Endodermal cell (in vitro differentiated cells): Measurements from ENCODE around the gene SENP8. TPM values are rescaled to one million over a fixed set of nuclear protein-coding genes. Genes with fewer than 3 reads are reported as not detected.

Source experiments
- DNase-seq: peaks from one replicate; pipeline ENCODE4 v3.0.0-alpha.2; 2017
- H3K27ac ChIP-seq: 2 replicates; pipeline ENCODE4 v1.5.1; 2013; ENCODE audit warnings: mild to moderate bottlenecking, low read depth, low read length, moderate library complexity
- H3K27me3 ChIP-seq: 2 replicates; pipeline ENCODE4 v1.6.1; 2013; ENCODE audit warnings: mild to moderate bottlenecking, low read length, moderate library complexity; ENCODE audit not compliant: insufficient read depth, control insufficient read depth, poor library complexity, severe bottlenecking
- H3K36me3 ChIP-seq: 2 replicates; pipeline ENCODE4 v1.7.0; 2013; ENCODE audit warnings: mild to moderate bottlenecking, low read length, moderate library complexity; ENCODE audit not compliant: control insufficient read depth, insufficient read depth
- H3K4me1 ChIP-seq: one replicate; pipeline ENCODE4 v1.7.0; 2013; ENCODE audit warnings: low read length; ENCODE audit not compliant: control insufficient read depth, insufficient read depth
- H3K4me3 ChIP-seq: 2 replicates; pipeline ENCODE4 v1.5.1; 2013; ENCODE audit warnings: mild to moderate bottlenecking, low read length, moderate library complexity
- H3K9ac ChIP-seq: 2 replicates; pipeline ENCODE4 v1.6.1; 2013; ENCODE audit warnings: mild to moderate bottlenecking, low read length, moderate library complexity; ENCODE audit not compliant: poor library complexity, severe bottlenecking; ENCODE audit errors: extremely low read depth
- H3K9me3 ChIP-seq: 2 replicates; pipeline ENCODE4 v1.6.1; 2013; ENCODE audit warnings: mild to moderate bottlenecking, low read length, moderate library complexity; ENCODE audit not compliant: control insufficient read depth
- H3K27ac Mint-ChIP-seq: 2 replicates; pipeline ENCODE4 v1.8.0; 2020; ENCODE audit warnings: mixed read lengths
- H3K27me3 Mint-ChIP-seq: 2 replicates; pipeline ENCODE4 v1.8.0; 2021; ENCODE audit warnings: mild to moderate bottlenecking, mixed read lengths; ENCODE audit not compliant: insufficient read depth
- H3K36me3 Mint-ChIP-seq: 2 replicates; pipeline ENCODE4 v1.8.0; 2020; ENCODE audit warnings: low read depth, mixed read lengths
- H3K4me1 Mint-ChIP-seq: 2 replicates; pipeline ENCODE4 v1.8.0; 2020; ENCODE audit warnings: mixed read lengths
- H3K4me3 Mint-ChIP-seq: 2 replicates; pipeline ENCODE4 v1.8.0; 2020; ENCODE audit warnings: mild to moderate bottlenecking, moderate library complexity, mixed read lengths
- H3K9me3 Mint-ChIP-seq: 2 replicates; pipeline ENCODE4 v1.8.0; 2020; ENCODE audit warnings: mild to moderate bottlenecking, mixed read lengths
- CTCF ChIP-seq: fragments of 200-600 bp; sonication (generic); conservative IDR thresholded peaks from 2 replicates; pipeline ENCODE4 v1.5.0; 2021; ENCODE audit warnings: antibody characterized with exemption, mild to moderate bottlenecking
- WGBS, 2 experiments: methylation state at CpG; one replicate each; pipeline versions ENCODE4 v1.1.5 to v1.1.7; 2013; ENCODE audit warnings: missing lambda C conversion rate in 2 of 2, mixed read lengths in 1 of 2; ENCODE audit not compliant: insufficient coverage in 1 of 2, insufficient read length in 1 of 2; 5-methylcytosine and 5-hydroxymethylcytosine counted together
- total RNA-seq, 2 donors: library from RNA; stranded (reverse); fragmentation: NEBNext Ultra II Directional in 1 of 2; extraction: Animal tissue kit (Norgen Biotek cat#: 25700) in 1 of 2; gene quantifications; 2 replicates in 1 of 2; 3 replicates in 1 of 2; pipeline ENCODE4 v1.2.1, GENCODE V29; 2021

SENP8 gene
- total RNA-seq, 2 donors from 2014 or later: 4.7 to 6.6 TPM

GRCh38 chr15:72128359-72128758 lies 10.2 kb downstream of the SENP8 start:
- no peak overlapping the region for H3K4me3 Mint-ChIP-seq
- DNase-seq: no peak
- no peaks in the 10 kb centered on the region for H3K9me3 Mint-ChIP-seq
- no peak overlapping the region for H3K27ac Mint-ChIP-seq
- no peak overlapping the region for H3K4me3 ChIP-seq
- H3K36me3 ChIP-seq: no peaks in the 10 kb centered on the region
- H3K27me3 Mint-ChIP-seq: no peaks in the 10 kb centered on the region
- H3K9ac ChIP-seq: no peak overlapping the region
- H3K4me1 ChIP-seq: no peaks in the 10 kb centered on the region
- no peaks in the 10 kb centered on the region for H3K4me1 Mint-ChIP-seq
- no peaks in the 10 kb centered on the region for H3K9me3 ChIP-seq
- no peaks in the 10 kb centered on the region for H3K27me3 ChIP-seq
- no peak overlapping the region for H3K27ac ChIP-seq
- no peaks in the 10 kb centered on the region for H3K36me3 Mint-ChIP-seq
- TF ChIP-seq CTCF: no peak

GRCh38 chr15:72130272-72130671 lies 12.1 kb downstream of the SENP8 start:
- no peak for DNase-seq
- no peak overlapping the region for H3K9ac ChIP-seq
- H3K36me3 ChIP-seq: no peaks in the 10 kb centered on the region
- no peak overlapping the region for H3K4me3 ChIP-seq
- H3K9me3 ChIP-seq: no peaks in the 10 kb centered on the region
- H3K4me1 ChIP-seq: no peaks in the 10 kb centered on the region
- WGBS, 2 experiments: 94% methylated on average over 4 of the region's 4 CpGs; no CpG with 5 or more reads in 1 of the 2 experiments
- Mint-ChIP-seq H3K4me3 (no peak overlapping the region), H3K9me3 (no peaks in the 10 kb centered on the region), H3K4me1 (no peaks in the 10 kb centered on the region), H3K27me3 (no peaks in the 10 kb centered on the region), H3K27ac (no peak overlapping the region), H3K36me3 (no peaks in the 10 kb centered on the region)
- no peak for TF ChIP-seq CTCF
- H3K27me3 ChIP-seq: no peaks in the 10 kb centered on the region
- H3K27ac ChIP-seq: no peak overlapping the region

- no peaks in the 10 kb centered on the region for H3K9me3 Mint-ChIP-seq
- Histone ChIP-seq H3K4me1 (no peaks in the 10 kb centered on the region), H3K27ac (no peak overlapping the region), H3K36me3 (no peaks in the 10 kb centered on the region), H3K9me3 (no peaks in the 10 kb centered on the region), H3K4me3 (no peak overlapping the region), H3K9ac (no peak overlapping the region), H3K27me3 (no peaks in the 10 kb centered on the region)
- no peaks in the 10 kb centered on the region for H3K27me3 Mint-ChIP-seq
- no peaks in the 10 kb centered on the region for H3K36me3 Mint-ChIP-seq
- no peak overlapping the region for H3K27ac Mint-ChIP-seq
- no peaks in the 10 kb centered on the region for H3K4me1 Mint-ChIP-seq
- WGBS, 2 experiments: 93 to 100% methylated on average over 1 to 3 of the region's 3 CpGs
- no peak for TF ChIP-seq CTCF
- no peak overlapping the region for H3K4me3 Mint-ChIP-seq
- no peak for DNase-seq
Observed at GRCh38 chr15:72131922-72132321, 13.7 kb downstream of the SENP8 start.
